Pancreas (tissue), 10 donors: ENCODE measurements around the gene DCDC1. TPM values are rescaled to one million over a fixed set of nuclear protein-coding genes. Genes with fewer than 3 reads are reported as not detected.
"Not testable (repeated sequence)": the region's sequence is repeated elsewhere in the genome, so short reads cannot be mapped to it uniquely, and the experiment has no call there.

Experiments
- ATAC-seq, 4 donors: fragments of 200-7000 bp; cut with Tn5 transposase; one replicate each; pipeline versions ENCODE4 v1.8.0 to v1.9.1; 2020; ENCODE audit warnings: mild to moderate bottlenecking in 4 of 4, moderate library complexity in 4 of 4
- DNase-seq, 6 donors: peaks; one replicate each; pipeline ENCODE4 v3.0.0-alpha.2; 2020
- FAIRE-seq: peaks from 2 replicates; lab custom pipeline; 2012; peaks lifted over from hg19 to GRCh38; lab: Jason Lieb, UNC
- H3K27ac ChIP-seq, 4 donors: fragments of 200-600 bp; sonication (generic); 1 replicate in 3 of 4; 2 replicates in 1 of 4; pipeline versions ENCODE4 v1.5.0 to v1.8.0; 2020
- H3K27me3 ChIP-seq, 4 donors: fragments of 200-600 bp; one replicate each; pipeline ENCODE4 v1.8.0; 2021
- H3K36me3 ChIP-seq, 3 donors: fragments of 200-600 bp; sonication (generic) in 1 of 3; one replicate each; pipeline versions ENCODE4 v1.5.0 to v1.8.0; 2020 to 2021
- H3K4me1 ChIP-seq, 3 donors: fragments of 200-600 bp; one replicate each; pipeline ENCODE4 v1.8.0; 2021
- H3K4me3 ChIP-seq, 4 donors: fragments of 200-600 bp; sonication (generic) in 2 of 4; one replicate each; pipeline versions ENCODE4 v1.5.0 to v1.8.0; 2020 to 2021
- H3K9me3 ChIP-seq, 4 donors: fragments of 200-600 bp; one replicate each; pipeline ENCODE4 v1.8.0; 2021
- WGBS, 2 donors: extraction: QIAGEN DNeasy Blood & Tissue Kit; methylation state at CpG; one replicate each; pipeline ENCODE4 v1.1.7; 2013; 5-methylcytosine and 5-hydroxymethylcytosine counted together
- intact Hi-C, 3 donors: fragments of 100-400 bp; cut with DNase I; formaldehyde crosslinking; loops; one replicate each; pipeline versions ENCODE4 v1.11.1 to v1.14.2; 2022
- polyA plus RNA-seq, 2 donors: library from polyadenylated mRNA; stranded (reverse); fragments of 200-250 nt; gene quantifications; one replicate each; pipeline ENCODE4 v1.2.3, GENCODE V29; 2013
- total RNA-seq, 6 donors: library from RNA; stranded (reverse); fragmentation: NEBNext Ultra II Directional in 4 of 6; extraction: Animal tissue kit (Norgen Biotek cat#: 25700) in 4 of 6; gene quantifications; one replicate each; pipeline versions ENCODE4 v1.2.1 to v1.2.4, GENCODE V29; 2021 to 2023
- TF ChIP-seq, protein P1 (sequence below), 4 donors: fragments of 200-600 bp; sonication (generic) in 3 of 4; IDR thresholded peaks; one replicate each; pipeline versions ENCODE4 v1.5.0 to v1.8.0; 2021; ENCODE audit warnings: antibody characterized with exemption in 4 of 4
- donor health status: healthy with polysubstance abuse.
- donor health status: DM: no; HTN: no; CAD: no; lungs with moderate emphysema.
- donor health status: DM: no; HTN: no; CAD: no.
- donor health status: control.
- donor health status: control.
- donor health status: Bipolar disorder and iron deficiency.
- donor health status: DM: yes; HTN: yes; CAD: no.
- donor health status: DM: no; HTN: no; CAD: no.
- donor health status: DM: no; HTN: no; CAD: no.
- donor health status: DM: yes; HTN: yes; CAD: no.

Gene DCDC1
- total and polyA plus RNA-seq, 8 donors: 0.40 to 1.2 (median 0.68) TPM

DNA sequence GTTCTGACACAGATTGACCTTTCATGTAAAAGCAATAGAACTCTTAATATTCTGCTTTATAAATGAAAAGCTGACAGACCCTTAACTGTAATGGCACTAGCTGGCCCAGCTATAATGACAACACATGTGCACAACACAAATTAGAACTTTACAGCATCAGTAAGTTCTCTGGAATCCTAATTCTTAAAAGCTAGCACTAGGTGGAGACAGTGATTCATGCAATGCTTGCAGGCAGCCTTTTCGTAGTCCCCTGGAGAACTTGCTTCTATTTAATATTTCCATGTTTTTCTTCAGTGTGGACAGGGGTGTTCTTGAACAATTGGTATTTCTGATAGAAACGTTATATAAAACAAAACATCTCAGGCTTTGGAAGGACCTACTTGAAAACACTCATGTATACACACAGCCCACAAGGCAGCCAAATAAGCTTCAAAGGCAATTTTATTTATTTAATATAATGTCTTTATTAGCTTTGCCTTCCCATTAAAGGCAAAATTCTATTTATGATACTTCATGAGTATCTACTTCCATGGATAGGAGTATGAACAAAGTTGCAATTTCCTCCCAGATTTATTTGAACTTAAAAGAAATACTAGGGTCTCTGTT, 409.0 kb downstream of the DCDC1 start:
- H3K27ac ChIP-seq: no peak overlapping the region
- H3K27me3 ChIP-seq: no peaks in the 10 kb centered on the region
- ATAC-seq (peak in 3 of 4 donors; percentile 25 to 65 (median 61)), DNase-seq (no peak), FAIRE-seq (no peak)
- H3K4me3 ChIP-seq: no peak overlapping the region
- WGBS, 2 donors: 0 to 1% methylated on average over 2 of the region's 2 CpGs
- no peaks in the 10 kb centered on the region for H3K36me3 ChIP-seq
- H3K4me1 ChIP-seq: no peaks in the 10 kb centered on the region
- intact Hi-C loops: no loop called here
- H3K9me3 ChIP-seq: no peaks in the 10 kb centered on the region
- TF ChIP-seq, protein P1, sequence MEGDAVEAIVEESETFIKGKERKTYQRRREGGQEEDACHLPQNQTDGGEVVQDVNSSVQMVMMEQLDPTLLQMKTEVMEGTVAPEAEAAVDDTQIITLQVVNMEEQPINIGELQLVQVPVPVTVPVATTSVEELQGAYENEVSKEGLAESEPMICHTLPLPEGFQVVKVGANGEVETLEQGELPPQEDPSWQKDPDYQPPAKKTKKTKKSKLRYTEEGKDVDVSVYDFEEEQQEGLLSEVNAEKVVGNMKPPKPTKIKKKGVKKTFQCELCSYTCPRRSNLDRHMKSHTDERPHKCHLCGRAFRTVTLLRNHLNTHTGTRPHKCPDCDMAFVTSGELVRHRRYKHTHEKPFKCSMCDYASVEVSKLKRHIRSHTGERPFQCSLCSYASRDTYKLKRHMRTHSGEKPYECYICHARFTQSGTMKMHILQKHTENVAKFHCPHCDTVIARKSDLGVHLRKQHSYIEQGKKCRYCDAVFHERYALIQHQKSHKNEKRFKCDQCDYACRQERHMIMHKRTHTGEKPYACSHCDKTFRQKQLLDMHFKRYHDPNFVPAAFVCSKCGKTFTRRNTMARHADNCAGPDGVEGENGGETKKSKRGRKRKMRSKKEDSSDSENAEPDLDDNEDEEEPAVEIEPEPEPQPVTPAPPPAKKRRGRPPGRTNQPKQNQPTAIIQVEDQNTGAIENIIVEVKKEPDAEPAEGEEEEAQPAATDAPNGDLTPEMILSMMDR (IDR thresholded peaks at IDR 0.05): peak in 1 of 4 donors; percentile 23

DNA sequence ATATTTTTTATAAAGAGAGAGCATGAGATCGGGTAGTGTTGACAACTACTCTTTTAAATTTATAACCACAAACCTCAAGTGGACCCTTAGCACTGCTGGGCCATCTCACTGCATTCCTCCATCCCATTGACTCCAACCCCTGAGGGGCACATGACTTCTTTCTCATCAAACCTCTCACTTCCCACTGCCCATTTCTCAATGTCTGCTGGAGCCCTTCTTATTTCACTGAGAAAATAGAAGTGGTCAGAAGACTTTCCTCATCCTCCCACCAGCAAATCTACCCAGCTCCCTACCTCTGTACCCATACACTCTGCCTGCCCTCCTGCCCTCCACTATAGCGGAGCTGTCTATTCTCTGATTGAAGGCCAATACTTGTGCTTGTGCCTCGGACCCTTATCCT, 412.8 kb downstream of the DCDC1 start:
- H3K4me1 ChIP-seq: no peaks in the 10 kb centered on the region
- ATAC-seq (no peak), FAIRE-seq (no peak), DNase-seq (no peak)
- no peak overlapping the region for H3K27ac ChIP-seq
- intact Hi-C loops: no loop called here
- no peaks in the 10 kb centered on the region for H3K36me3 ChIP-seq
- H3K9me3 ChIP-seq: no peaks in the 10 kb centered on the region
- H3K4me3 ChIP-seq: no peak overlapping the region
- 47 to 69% methylated on average over 3 of the region's 3 CpGs for WGBS, 2 donors
- no peaks in the 10 kb centered on the region for H3K27me3 ChIP-seq
- TF ChIP-seq, protein P1 (IDR thresholded peaks at IDR 0.05): no peak

DNA sequence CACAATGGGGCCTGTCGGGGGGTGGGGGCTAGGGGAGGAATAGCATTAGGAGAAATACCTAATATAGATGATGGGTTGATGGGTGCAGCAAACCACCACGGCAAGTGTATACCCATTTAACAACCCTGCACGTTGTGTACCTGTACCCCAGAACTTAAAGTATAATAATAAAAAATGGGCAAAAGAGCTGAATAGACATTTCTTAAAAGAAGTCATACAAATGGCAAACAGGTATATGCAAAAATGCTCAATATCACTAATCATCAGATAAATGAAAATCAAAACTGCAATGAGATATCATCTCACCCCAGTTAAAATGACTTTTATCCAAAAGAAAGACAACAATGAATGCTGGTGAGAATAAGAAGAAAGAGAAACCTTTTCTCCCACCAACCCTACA, 419.7 kb downstream of the DCDC1 start:
- no peaks in the 10 kb centered on the region for H3K4me1 ChIP-seq
- no peaks in the 10 kb centered on the region for H3K9me3 ChIP-seq
- TF ChIP-seq, protein P1 (IDR thresholded peaks at IDR 0.05): no peak
- H3K27me3 ChIP-seq: no peaks in the 10 kb centered on the region
- no peak for DNase-seq
- no peak overlapping the region for H3K27ac ChIP-seq
- no peak for FAIRE-seq
- intact Hi-C loops: no loop called here
- H3K4me3 ChIP-seq: no peak overlapping the region
- WGBS, 2 donors: 68 to 84% methylated on average over 3 of the region's 3 CpGs
- no peak for ATAC-seq
- H3K36me3 ChIP-seq: no peaks in the 10 kb centered on the region

DNA sequence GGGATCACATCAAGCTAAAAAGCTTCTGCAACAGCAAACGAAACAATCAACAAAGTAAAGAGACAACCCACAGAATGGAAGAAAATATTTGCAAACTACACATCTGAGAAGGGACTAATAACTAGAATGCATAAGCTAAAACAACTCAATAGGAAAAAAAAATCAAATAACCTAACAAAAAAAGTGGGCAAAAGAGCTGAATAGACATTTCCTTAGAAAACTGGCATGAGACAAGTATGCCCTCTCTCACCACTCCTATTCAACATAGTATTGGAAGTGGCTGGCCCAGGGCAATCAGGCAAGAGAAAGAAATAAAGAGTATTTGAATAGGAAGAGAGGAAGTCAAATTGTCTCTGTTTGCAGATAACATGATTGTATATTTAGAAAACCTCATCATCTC, 421.8 kb downstream of the DCDC1 start:
- 38 to 57% methylated on average over 1 of the region's 1 CpG for WGBS, 2 donors
- not testable (repeated sequence) for FAIRE-seq

DNA sequence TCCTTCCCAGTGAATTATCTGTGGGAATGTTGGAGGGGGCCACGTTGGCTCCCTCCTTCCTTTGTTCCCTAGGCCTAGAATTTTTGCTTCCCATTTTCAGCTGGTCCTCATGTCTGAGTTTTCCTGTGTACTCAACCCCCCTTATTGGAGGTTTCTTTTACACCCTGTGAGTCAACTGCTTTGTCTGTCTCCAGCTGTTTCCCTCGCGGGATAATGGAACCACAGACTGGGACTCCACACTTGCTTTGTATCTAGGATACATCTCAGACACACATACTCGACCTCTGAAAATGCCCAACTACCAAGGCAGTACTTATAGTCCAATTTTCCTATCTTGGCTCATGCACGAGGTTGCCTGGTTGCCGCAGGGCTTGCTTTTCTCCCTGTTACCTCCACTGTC, 430.7 kb downstream of the DCDC1 start:
- H3K4me1 ChIP-seq: no peaks in the 10 kb centered on the region
- WGBS, 2 donors: 58 to 67% methylated on average over 6 of the region's 6 CpGs
- ATAC-seq (no peak), DNase-seq (no peak), FAIRE-seq (no peak)
- no peaks in the 10 kb centered on the region for H3K27me3 ChIP-seq
- no peaks in the 10 kb centered on the region for H3K36me3 ChIP-seq
- no peaks in the 10 kb centered on the region for H3K9me3 ChIP-seq
- no peak overlapping the region for H3K27ac ChIP-seq
- intact Hi-C loops: no loop called here
- no peak overlapping the region for H3K4me3 ChIP-seq
- TF ChIP-seq, protein P1 (IDR thresholded peaks at IDR 0.05): no peak

More for the DNA sequence above, 421.8 kb downstream of the DCDC1 start:
- H3K4me1 ChIP-seq, H3K27ac ChIP-seq, H3K36me3 ChIP-seq, intact Hi-C loops, H3K9me3 ChIP-seq, DNase-seq, H3K27me3 ChIP-seq, H3K4me3 ChIP-seq, ATAC-seq: not testable (repeated sequence)
